NCI-H128 (cell line): ENCODE results near the gene FCGBP.
"Not testable (repeated sequence)": the region's sequence is repeated elsewhere in the genome, so short reads cannot be mapped to it uniquely, and the experiment has no call there.

Experiments used
- DNase-seq: peaks from one replicate; lab custom pipeline; 2025; ENCODE audit not compliant: unreplicated experiment; lab: John Stamatoyannopoulos, UW

Gene FCGBP

DNA sequence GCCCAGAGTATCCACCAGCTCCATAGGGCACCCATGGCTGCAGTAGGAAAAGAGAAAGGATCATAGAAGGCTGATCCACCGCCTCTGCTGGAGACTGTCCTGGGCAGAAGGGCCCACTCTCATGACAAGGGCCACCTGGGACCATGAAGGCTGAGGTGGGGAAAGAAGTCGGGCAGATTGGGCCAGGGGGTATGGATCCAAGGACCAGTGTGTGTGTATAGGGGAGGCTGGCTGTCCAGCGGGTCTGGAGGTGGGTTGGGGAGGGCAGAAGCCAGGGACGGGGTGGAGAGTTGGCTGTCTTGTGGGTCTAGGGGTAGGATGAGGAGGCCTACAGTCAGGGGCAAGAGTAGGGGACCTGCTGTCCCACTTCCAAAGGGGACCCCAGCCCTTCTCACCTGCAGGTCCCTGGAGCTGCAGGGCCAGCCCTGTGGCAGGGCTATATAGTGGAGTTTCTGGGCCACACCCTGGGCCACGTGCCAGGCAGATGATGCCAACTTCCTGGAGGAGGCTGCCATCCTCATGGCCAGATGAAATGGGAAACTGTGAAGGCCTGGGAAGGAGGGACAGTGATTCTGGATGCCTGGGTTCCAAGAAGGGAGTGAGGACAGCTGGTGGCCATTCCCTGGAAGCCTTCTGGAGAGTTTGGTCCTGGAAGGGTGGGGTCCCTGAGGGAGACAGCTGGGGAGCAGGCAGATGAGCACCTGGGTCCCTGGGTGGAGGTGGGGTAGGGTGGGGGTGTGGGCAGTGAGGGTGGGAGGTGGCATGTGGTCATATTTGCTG lies at the start of gene FCGBP:
FCGBP (minus strand) TSS at position 51 of the 780 bp plus-strand sequence.
- DNase-seq: no peak

DNA sequence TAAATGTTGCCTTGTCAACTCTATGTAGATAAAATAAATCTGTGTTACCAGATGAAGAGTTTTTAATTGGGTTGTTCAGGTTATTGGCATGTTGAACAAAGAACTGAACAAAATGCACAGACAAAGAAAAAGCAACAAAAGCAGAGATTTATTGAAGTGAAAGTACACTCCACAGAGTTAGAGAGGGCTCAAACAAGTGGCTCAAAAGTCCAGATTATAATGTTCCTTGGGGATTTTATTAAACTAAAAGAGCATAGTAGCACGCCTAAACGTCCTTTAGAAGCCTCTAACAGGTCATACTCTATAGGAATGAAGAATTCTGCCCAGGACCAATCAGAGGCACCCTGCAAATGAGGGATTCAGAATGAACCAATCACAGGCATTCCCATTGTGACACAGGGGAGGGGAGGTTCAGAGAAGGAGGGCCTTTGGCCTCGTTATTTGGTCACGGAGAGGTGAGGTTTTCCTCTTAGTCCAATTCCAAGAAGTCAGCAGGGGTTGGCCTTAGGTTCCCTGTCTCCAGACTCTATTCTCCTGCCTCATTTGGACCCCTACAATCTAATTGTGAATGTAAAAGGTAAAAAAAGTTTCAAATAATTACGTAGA lies 49.4 kb upstream of the FCGBP start:
- DNase-seq: no peak

DNA sequence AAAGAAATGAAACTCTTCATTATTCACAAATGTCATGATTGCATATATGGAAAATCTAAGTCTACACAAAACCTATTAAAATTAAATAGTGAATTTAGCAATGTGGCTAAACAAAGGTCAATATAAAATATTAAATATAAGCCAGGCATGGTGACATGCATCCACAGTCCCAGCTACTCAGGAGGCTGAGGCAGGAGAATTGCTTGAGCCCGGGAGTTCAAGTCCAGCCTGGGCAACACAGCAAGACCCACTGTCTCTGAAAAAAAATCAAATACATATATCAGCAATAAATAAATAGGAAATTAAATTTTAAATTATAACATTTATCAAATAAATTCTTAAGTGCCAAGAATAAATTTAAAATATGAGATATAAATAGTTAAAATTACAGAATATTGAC lies 48.4 kb upstream of the FCGBP start:
- DNase-seq: no peak

DNA sequence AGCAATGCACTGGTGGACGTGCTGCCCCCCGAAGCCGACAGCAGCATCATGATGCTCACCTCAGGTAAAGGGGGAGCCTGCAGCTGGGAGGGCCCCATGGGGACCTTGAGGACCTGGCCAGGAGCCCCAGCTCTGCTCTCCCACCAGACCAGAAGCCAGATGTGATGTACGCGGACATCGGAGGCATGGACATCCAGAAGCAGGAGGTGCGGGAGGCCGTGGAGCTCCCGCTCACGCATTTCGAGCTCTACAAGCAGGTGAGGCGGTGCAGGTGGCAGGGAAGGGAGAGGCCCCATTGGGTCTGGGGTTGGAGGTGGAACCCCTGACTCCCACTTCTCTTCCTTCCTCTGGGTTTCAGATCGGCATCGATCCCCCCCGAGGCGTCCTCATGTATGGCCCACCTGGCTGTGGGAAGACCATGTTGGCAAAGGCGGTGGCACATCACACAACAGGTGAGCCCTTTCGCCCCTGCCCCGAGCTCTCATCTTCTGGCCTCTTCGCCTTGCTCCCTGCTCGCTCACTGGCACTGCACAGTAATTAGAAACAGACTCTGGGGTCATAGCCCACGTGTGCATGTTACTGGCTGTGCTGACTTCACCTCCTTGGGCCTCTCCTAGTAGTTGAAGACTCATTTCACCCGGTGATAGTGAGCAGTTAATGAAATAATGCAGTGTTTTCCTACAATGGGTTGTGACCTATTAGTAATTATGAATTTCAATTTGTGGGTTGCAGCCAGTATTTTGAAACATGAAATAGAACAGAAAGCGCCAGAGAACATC lies 40.1 kb upstream of the FCGBP start:
- DNase-seq: no peak

DNA sequence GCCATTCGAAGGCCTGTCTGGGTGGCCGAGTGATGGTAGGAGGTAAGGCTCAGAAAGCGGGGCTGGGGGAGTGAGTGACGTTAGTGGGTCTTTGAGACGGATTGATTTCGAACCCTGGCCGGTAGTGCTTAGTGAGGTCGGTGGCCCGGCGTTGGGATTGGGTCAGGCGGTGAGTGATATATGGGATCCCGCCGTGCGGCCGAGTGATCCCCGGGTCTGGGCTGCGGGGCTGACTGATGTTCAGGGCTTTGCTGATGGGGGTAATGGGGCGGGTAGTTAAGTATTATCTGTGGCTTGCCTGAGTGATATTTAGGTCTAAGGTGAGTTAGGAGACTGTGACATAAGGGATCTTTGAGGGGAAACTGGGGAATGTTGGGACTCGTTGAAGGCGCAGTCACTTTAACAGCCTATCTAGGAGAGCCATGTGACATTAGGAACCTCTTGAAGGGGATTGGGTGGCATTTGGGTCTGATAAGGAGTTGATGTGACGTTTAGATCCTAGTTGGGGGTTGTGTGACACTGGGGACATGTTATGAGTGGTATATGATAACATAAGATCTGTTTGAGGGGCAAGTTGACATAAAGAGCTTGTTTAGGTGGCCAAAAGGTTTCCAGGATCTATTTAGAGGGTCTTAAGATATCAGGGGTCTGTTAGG lies 37.1 kb upstream of the FCGBP start:
- DNase-seq: no peak

DNA sequence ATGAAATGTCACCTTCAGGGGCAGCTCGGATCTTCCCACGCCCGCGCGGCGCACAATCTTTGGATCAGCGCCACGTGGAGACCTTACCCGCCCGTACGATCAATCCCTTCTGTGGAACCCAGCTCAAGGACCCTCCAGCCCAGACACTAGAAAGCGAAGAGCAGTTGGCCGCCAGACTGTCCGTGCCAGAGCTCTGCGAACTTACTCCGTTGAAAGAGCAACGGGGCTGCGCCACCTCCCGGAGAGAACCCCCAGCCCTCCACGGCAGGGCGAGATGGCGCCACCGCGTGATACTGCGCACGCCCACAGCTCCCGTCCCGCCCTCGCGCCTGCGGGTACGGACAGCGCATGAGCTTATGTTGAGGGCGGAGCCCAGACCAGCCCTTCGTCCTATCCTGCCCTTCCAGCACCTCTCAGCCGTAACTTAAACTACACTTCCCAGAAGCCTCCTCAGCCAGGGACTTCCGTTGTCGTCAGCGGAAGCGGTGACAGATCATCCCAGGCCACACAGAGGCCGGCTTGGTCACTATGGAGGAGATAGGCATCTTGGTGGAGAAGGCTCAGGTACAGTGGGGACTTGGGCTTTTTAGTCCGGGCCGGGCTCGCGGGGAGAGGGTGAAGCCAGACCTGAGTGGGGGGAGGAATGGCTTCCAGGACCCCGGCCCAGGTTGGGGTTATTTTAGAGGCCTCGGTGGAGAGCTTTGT lies 36.4 kb upstream of the FCGBP start, which contains the start of gene PSMC4:
PSMC4 (plus strand) TSS at position 491 of the 705 bp plus-strand sequence; CDS start at position 529, 38 bp downstream.
- DNase-seq: peak; percentile 97

DNA sequence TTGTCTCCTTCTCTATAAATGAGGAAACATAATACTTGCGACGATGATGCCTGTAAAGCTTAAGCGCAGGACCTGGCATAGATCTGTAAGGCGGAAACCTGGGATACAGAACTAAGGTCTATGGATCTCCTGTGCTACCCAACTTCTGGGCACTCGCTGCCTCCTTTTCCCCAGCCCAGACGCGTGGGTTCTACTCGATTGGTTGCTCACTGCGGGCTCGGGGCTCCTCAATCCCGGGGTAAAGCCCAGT lies 35.9 kb upstream of the FCGBP start:
- no peak for DNase-seq

DNA sequence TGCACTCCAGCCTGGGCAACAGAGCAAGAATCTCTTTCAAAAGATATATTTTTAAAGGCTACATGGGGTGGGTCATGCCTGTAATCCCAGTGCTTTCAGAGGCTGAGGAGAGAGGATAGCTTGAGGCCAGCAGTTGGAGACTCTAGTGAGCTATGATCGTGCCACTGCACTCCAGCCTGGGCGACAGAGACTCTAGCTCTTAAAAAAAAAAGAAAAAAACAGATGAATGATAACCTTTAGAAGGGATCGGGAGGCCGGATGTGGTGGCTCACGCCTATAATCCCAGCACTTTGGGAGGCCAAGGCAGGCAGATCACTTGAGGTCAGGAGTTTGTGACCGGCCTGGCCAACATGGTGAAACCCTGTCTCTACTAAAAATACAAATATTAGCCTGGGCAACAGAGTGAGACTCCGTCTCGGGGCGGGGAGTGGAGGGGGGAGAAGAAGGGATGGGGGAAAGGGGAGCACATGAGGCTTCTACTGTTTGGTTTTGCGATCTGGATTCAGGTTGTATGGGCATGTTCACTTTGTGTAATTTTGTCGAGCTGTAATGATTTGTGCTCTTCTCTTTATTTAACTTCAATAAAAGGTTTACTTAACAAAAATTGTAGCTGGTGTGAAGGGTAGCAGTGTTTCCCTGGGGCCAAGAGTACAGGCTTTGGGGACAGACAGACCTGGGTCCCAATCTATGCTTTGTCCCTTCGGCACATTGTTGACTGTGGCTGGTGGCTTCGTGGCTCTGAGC lies 35.4 kb upstream of the FCGBP start:
- no peak for DNase-seq

DNA sequence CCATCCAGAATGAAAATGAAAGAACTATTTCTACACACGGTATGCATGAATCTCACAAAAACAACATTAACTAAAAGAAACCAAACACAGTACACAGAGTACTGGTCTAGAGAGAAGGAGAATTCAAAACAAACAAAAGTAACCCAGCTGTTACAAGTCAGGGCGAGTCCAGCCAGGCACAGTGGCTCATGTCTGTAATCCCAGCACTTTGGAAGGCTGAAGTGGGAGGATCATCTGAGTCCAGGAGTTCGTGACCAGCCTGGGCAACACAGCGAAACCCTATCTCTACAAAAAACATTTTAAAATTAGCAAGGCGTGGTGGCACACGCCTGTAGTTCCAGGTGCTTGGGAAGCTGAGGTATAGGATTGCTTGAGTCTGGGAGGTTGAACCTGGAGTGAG lies 34.8 kb upstream of the FCGBP start:
- no peak for DNase-seq

DNA sequence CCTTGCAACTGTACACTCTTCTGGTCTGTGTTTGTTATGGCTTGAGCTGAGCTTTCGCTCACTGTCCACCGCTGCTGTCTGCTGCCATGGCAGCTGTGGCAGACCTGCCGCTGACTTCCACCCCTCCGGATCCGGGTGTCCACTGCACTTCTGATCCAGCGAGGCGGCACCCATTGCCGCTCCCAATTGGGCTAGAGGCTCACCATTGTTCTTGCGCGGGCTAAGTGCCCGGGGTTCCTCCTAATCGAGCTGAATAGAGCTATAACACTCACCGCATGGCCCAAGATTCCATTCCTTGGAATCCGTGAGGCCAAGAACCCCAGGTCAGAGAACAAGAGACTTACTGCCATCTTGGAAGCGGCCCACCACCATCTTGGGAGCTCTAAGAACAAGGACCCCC lies 34.4 kb upstream of the FCGBP start:
- DNase-seq: no peak

DNA sequence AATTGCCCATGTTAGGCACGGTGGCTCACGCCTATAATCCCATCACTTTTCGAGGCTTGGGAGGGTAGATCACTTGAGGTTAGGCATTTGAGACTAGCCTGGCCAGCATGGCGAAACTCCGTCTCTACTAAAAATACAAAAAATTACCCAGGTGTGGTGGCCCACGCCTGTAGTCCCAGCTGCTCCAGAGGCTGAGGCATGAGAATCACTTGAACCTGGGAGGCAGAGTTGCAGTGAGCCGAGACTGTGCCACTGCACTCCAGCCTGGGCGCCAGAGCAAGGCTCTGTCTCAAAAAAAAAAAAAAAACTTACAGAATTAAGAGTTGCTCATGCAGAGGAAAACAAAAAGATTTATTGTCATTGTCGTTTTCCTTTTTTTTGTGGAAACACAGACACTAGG lies 33.1 kb upstream of the FCGBP start:
- no peak for DNase-seq

DNA sequence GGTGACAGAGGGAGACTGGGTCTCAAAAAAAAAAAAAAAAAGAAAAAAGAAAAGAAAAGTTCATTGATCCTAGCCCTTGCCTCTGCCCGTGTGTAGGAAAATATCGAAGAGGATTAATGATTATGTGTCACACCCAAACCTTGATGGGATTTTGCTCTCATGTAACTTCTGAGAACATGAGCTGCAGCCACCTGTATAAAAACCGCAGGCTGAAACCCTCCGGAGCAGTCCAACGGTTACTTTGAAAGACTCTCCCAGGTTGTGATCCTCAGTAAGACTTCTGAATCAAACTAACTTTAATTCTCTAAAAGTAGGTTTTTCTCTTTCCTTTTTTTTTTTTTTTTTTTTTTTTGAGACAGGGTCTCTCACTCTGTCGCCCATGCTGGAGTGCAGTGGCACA lies 32.2 kb upstream of the FCGBP start:
- no peak for DNase-seq

DNA sequence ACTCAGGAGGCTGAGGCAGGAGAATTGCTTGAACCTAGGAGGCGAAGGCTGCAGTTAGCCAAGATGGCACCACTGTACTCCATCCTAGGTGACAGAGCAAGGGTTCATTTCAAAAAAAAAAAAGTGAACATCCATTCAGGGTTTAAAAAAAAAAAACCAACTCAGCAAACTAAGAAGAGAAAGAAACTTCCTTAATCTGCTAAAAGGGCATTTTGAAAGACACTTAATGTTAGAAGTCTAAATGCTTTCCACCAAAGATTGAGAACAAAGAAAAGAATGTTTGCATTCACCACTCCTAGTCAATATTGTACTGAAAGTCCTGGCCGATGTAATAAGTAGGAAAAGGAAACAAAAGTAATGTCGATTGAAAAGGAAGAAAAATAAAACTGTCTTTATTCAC lies 29.5 kb upstream of the FCGBP start:
- DNase-seq: no peak

DNA sequence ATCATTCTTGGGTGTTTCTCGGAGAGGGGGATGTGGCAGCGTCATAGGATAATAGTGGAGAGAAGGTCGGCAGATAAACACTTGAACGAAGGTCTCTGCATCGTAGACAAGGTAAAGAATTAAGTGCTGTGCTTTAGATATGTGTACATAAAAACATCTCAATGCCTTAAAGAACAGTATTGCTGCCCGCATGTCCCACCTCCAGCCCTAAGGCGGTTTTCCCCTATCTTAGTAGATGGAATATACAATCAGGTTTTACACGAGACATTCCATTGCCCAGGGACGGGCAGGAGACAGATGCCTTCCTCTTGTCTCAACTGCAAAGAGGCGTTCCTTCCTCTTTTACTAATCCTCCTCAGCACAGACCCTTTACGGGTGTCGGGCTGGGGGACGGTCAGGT lies 25.0 kb upstream of the FCGBP start:
- DNase-seq: not testable (repeated sequence)

DNA sequence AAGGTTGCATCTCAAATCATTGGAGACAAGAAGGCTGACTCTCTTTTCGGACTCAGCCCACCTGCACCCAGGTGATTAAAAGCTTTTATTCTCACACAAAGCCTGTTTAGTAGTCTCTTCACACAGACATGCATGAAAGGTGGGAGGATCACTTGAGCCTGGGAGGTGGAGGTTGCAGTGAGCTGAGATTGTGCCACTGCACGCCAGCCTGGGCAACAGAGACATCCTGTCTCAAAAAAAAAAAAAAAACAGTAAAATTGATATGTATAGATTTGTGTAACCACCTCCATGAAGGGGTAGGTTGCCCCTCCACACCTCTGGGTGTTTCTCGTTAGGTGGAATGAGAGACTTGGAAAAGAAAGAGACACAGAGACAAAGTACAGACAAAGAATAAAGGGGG lies 24.5 kb upstream of the FCGBP start:
- DNase-seq: not testable (repeated sequence)

DNA sequence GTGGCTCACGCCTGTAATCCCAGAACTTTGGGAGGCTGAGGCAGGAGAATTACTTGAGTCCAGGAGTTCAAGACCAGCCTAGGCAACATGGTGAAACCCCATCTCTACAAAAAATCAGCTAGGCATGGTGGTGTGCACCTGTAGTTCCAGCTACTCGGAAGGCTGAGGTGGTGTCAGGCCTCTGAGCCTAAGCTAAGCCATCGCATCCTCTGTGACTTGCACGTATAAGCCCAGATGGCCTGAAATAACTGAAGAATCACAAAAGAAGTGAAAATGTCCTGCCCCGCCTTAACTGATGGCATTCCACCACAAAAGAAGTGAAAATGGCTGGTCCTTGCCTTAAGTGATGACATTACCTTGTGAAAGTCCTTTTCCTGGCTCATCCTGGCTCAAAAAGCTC lies 23.5 kb upstream of the FCGBP start:
- not testable (repeated sequence) for DNase-seq

DNA sequence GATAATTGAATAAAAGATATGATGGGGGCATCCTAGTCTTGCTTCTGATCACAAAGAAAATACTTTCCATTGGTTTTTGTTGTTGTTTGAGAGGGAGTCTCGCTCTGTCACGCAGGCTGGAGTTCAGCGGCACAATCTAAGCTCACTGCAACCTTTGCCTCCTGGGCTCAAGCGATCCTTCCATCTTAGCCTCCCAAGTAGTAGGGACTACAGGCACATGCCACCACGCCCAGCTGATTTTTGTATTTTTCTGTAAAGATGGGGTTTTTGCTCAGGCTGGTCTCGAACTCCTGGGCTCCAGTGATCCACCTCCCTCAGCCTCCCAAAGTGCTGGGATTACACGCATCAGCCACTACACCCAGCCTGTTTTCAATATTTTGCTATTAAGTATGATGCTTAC lies 19.5 kb upstream of the FCGBP start:
- no peak for DNase-seq

DNA sequence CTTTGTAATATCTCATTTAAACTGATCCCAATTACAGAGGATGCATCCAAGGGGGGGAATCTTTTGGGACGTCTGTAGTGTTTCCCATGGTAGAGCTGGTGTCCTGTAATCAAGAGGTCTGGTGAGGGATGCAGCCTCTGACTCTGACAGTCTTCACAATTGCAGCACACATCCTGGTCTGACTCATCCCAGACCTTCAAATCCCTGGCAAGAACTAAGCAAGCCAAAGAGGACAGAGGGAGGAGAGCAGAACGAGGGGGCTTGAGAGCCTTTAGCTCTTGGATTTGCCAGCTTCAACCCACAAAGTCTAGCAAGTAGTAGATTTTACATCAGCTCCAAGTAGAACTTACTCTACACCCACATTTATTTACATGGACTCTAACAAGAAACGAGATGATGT lies 17.3 kb upstream of the FCGBP start:
- DNase-seq: no peak

DNA sequence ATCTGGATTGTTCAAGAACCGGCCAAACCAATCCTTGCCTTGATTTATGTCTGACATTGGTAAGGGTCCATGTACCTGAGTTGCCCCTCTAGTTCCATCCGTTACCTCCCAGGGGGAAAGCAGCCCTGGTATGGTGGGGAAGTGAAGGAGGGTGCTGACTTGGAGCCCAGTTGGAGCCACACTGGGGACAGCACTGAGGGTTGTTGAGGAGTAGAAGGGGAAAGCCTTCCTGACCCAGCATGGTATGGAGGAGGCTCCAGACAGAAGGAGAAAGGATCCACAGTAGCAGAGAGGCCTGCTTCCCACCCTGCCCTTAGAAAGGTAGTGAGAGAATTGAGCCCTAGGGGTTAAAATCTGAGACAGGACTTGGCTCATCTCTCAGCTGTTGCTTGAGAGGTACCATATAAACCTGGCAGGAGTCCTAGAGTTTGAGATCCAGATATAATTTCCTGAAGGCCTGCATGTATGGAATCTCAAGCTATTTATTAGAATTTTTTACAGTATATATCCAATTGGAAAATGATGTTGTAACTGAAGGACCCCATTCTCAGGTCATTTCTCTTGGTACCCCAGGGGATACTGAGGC lies 16.7 kb upstream of the FCGBP start:
- DNase-seq: no peak
